CD14-positive monocyte (primary cell): Measurements from ENCODE around the gene LINS1. TPM values are rescaled to one million over a fixed set of nuclear protein-coding genes. Genes with fewer than 3 reads are reported as not detected.
A peak's percentile ranks its signal among the peaks of the same experiment; 100 is the strongest.

Source experiments
- DNase-seq, 3 donors: peaks; one replicate each; pipeline ENCODE4 v3.0.0-alpha.2; 2011 to 2022
- H2AFZ ChIP-seq: 2 replicates; pipeline ENCODE4 v1.6.0; 2012; ENCODE audit warnings: mild to moderate bottlenecking, low read depth, low read length, inconsistent platforms; ENCODE audit not compliant: insufficient read depth, poor library complexity, severe bottlenecking
- H3K27ac ChIP-seq, 2 donors: 1 replicate in 1 of 2; 2 replicates in 1 of 2; pipeline ENCODE4 v1.5.1; 2012 to 2013; ENCODE audit warnings: low read length in 2 of 2, control low read depth in 1 of 2, inconsistent platforms in 1 of 2, low read depth in 1 of 2, mild to moderate bottlenecking in 1 of 2
- H3K27me3 ChIP-seq, 2 donors: one replicate each; pipeline versions ENCODE4 v1.6.0 to v1.6.1; 2011 to 2013; ENCODE audit warnings: low read length in 2 of 2; ENCODE audit not compliant: control insufficient read depth in 2 of 2, insufficient read depth in 2 of 2
- H3K36me3 ChIP-seq, 2 donors: replicated peaks in 1 of 2; 1 replicate in 1 of 2; 2 replicates in 1 of 2; pipeline versions ENCODE4 v1.5.1 to v1.6.1; 2012 to 2013; ENCODE audit warnings: low read length in 2 of 2, control low read depth in 1 of 2, inconsistent platforms in 1 of 2, mild to moderate bottlenecking in 1 of 2; ENCODE audit not compliant: insufficient read depth in 2 of 2, control insufficient read depth in 1 of 2
- H3K4me1 ChIP-seq, 2 donors: 1 replicate in 1 of 2; 2 replicates in 1 of 2; pipeline versions ENCODE4 v1.5.1 to v1.6.1; 2012 to 2013; ENCODE audit warnings: low read length in 2 of 2, control low read depth in 1 of 2, inconsistent platforms in 1 of 2, mild to moderate bottlenecking in 1 of 2, moderate library complexity in 1 of 2; ENCODE audit not compliant: insufficient read depth in 2 of 2, control insufficient read depth in 1 of 2
- H3K4me2 ChIP-seq: replicated peaks from 2 replicates; pipeline ENCODE3; 2012; ENCODE audit warnings: low read length, moderate library complexity, mild to moderate bottlenecking; ENCODE audit not compliant: poor library complexity, severe bottlenecking; ENCODE audit errors: extremely low read depth
- H3K4me3 ChIP-seq, 3 experiments: fragments of 200-600 bp in 1 of 3; sonication (generic) in 1 of 3; replicated peaks in 1 of 3; 1 replicate in 2 of 3; 2 replicates in 1 of 3; pipeline ENCODE4 v1.5.1; 2011 to 2013; ENCODE audit warnings: low read length in 3 of 3, mild to moderate bottlenecking in 3 of 3, control low read depth in 2 of 3, low read depth in 2 of 3, inconsistent platforms in 1 of 3, moderate library complexity in 1 of 3
- H3K79me2 ChIP-seq: 2 replicates; pipeline ENCODE4 v1.6.0; 2012; ENCODE audit warnings: mild to moderate bottlenecking, control low read depth, inconsistent platforms, low read length, moderate library complexity; ENCODE audit not compliant: insufficient read depth
- H3K9ac ChIP-seq: 2 replicates; pipeline ENCODE4 v1.6.0; 2017; ENCODE audit warnings: low read length, mild to moderate bottlenecking; ENCODE audit not compliant: insufficient read depth, poor library complexity, severe bottlenecking
- H3K9me3 ChIP-seq, 2 donors: replicated peaks in 1 of 2; 1 replicate in 1 of 2; 2 replicates in 1 of 2; pipeline versions ENCODE4 v1.5.1 to v1.6.1; 2012 to 2013; ENCODE audit warnings: low read length in 2 of 2, control low read depth in 1 of 2; ENCODE audit not compliant: control insufficient read depth in 1 of 2, insufficient read depth in 1 of 2
- H4K20me1 ChIP-seq: 2 replicates; pipeline ENCODE4 v1.6.0; 2012; ENCODE audit warnings: mild to moderate bottlenecking, low read length, control low read depth, moderate library complexity; ENCODE audit not compliant: insufficient read depth
- H3K27ac Mint-ChIP-seq, 7 donors: one replicate each; pipeline ENCODE4 v1.8.0; 2020; ENCODE audit warnings: mild to moderate bottlenecking in 7 of 7, mixed read lengths in 7 of 7, moderate library complexity in 6 of 7, inconsistent platforms in 2 of 7
- H3K27me3 Mint-ChIP-seq, 3 donors: one replicate each; pipeline ENCODE4 v1.8.0; 2021 to 2022; ENCODE audit warnings: low read depth in 3 of 3, mild to moderate bottlenecking in 3 of 3, mixed read lengths in 3 of 3, moderate library complexity in 3 of 3, inconsistent platforms in 1 of 3
- H3K36me3 Mint-ChIP-seq, 2 donors: one replicate each; pipeline ENCODE4 v1.8.0; 2020; ENCODE audit warnings: mixed read lengths in 2 of 2, inconsistent platforms in 1 of 2, mild to moderate bottlenecking in 1 of 2
- H3K4me1 Mint-ChIP-seq: one replicate; pipeline ENCODE4 v1.8.0; 2020; ENCODE audit warnings: mild to moderate bottlenecking, mixed read lengths
- H3K4me3 Mint-ChIP-seq, 2 donors: one replicate each; pipeline ENCODE4 v1.8.0; 2020; ENCODE audit warnings: mild to moderate bottlenecking in 2 of 2, mixed read lengths in 2 of 2, moderate library complexity in 1 of 2
- H3K9me3 Mint-ChIP-seq, 7 donors: one replicate each; pipeline ENCODE4 v1.8.0; 2020 to 2022; ENCODE audit warnings: mixed read lengths in 7 of 7, mild to moderate bottlenecking in 6 of 7, moderate library complexity in 6 of 7, inconsistent platforms in 2 of 7
- WGBS: methylation state at CpG from one replicate; pipeline ENCODE4 v1.1.5; 2013; ENCODE audit warnings: missing lambda C conversion rate; ENCODE audit not compliant: insufficient coverage; 5-methylcytosine and 5-hydroxymethylcytosine counted together
- intact Hi-C, 2 donors: fragments of 100-400 bp; cut with micrococcal nuclease; formaldehyde crosslinking; loops; one replicate each; pipeline versions ENCODE4 v1.15.0 to v1.15.1; 2023
- polyA plus RNA-seq, 3 donors: library from polyadenylated mRNA; depleted of rRNA in 1 of 3; unstranded in 2 of 3; stranded (reverse) in 1 of 3; fragments of 300-500 nt in 2 of 3; fragments of >200 nt in 1 of 3; fragmentation: Illumina TruSeq in 2 of 3; gene quantifications; 1 replicate in 2 of 3; 2 replicates in 1 of 3; pipeline ENCODE4 v1.2.3, GENCODE V29; 2012 to 2021
- TF ChIP-seq, protein P1 (sequence below): fragments of 200-600 bp; IDR thresholded peaks from one replicate; pipeline ENCODE4 v1.8.0; 2022; ENCODE audit warnings: antibody characterized with exemption, mild to moderate bottlenecking

LINS1 gene
- polyA plus RNA-seq, 3 donors: 4.2 to 8.8 (median 7.6) TPM

DNA sequence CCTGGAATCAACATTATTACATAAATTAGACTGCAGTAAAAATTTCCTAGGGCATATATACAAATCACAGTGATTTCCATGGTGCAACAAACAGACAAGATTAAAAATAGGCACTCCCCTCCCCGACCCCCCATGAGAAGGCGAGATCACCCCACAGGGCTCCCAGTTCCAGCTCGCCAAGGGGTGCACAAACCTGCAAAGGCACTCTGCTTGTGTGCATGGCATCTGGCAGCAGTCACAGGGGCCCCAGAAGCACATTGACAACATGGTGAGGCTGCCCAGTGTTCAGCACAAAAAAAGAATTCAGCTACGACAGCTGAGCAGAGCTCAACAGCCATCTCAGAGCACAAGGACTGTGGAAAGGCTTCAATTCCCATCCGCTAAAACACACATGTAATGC lies 54.0 kb downstream of the LINS1 start:
- H4K20me1 ChIP-seq: no peaks in the 10 kb centered on the region
- H2AFZ ChIP-seq: no peak overlapping the region
- H3K9ac ChIP-seq: no peak overlapping the region
- Mint-ChIP-seq H3K27me3 (peaks cover 31 to 43% (median 42%) of the 10 kb centered on the region in 3 donors), H3K9me3 (peaks cover 3 to 22% (median 16%) of the 10 kb centered on the region in 7 donors), H3K4me1 (peaks cover under 1% of the 10 kb centered on the region), H3K36me3 (no peaks in the 10 kb centered on the region), H3K4me3 (no peak overlapping the region), H3K27ac (no peak overlapping the region)
- TF ChIP-seq, protein P1, sequence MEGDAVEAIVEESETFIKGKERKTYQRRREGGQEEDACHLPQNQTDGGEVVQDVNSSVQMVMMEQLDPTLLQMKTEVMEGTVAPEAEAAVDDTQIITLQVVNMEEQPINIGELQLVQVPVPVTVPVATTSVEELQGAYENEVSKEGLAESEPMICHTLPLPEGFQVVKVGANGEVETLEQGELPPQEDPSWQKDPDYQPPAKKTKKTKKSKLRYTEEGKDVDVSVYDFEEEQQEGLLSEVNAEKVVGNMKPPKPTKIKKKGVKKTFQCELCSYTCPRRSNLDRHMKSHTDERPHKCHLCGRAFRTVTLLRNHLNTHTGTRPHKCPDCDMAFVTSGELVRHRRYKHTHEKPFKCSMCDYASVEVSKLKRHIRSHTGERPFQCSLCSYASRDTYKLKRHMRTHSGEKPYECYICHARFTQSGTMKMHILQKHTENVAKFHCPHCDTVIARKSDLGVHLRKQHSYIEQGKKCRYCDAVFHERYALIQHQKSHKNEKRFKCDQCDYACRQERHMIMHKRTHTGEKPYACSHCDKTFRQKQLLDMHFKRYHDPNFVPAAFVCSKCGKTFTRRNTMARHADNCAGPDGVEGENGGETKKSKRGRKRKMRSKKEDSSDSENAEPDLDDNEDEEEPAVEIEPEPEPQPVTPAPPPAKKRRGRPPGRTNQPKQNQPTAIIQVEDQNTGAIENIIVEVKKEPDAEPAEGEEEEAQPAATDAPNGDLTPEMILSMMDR: no peak
- H3K4me1 ChIP-seq: no peaks in the 10 kb centered on the region
- no peaks in the 10 kb centered on the region for H3K36me3 ChIP-seq
- DNase-seq: no peak
- no peak overlapping the region for H3K4me3 ChIP-seq
- peaks cover 12 to 16% of the 10 kb centered on the region in 2 donors for H3K27me3 ChIP-seq
- H3K79me2 ChIP-seq: no peaks in the 10 kb centered on the region
- WGBS: 85% methylated on average over 5 of the region's 5 CpGs
- no peak overlapping the region for H3K4me2 ChIP-seq
- intact Hi-C loops: no loop called here
- no peak overlapping the region for H3K27ac ChIP-seq
- H3K9me3 ChIP-seq: peaks cover 7 to 11% of the 10 kb centered on the region in 2 donors

DNA sequence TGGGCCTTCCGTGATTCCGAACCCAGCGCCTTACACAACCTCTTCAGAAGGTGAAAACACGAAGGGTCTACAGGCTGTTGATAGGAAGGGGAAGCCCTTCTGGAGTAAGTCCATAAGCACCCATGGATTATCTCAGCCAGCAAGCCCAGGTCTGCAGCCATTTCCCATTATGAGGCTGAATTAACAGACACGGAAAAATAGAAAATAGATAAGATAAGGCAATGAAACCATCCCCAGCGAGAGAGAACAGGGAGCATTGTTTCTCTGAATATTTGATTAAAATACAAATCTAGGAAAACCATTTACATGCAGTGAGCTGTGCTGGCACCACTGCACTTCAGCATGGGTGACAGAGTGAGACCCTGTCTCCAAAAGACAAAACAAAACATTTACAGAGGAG lies 57.0 kb downstream of the LINS1 start:
- Histone ChIP-seq H3K27me3 (peaks cover 20% of the 10 kb centered on the region in 2 donors), H3K4me1 (no peaks in the 10 kb centered on the region), H3K79me2 (no peaks in the 10 kb centered on the region), H3K36me3 (no peaks in the 10 kb centered on the region), H2AFZ (no peak overlapping the region), H3K4me2 (no peak overlapping the region), H3K9me3 (peaks cover 7 to 11% of the 10 kb centered on the region in 2 donors), H3K9ac (no peak overlapping the region), H3K4me3 (no peak overlapping the region), H3K27ac (no peak overlapping the region), H4K20me1 (no peaks in the 10 kb centered on the region)
- Mint-ChIP-seq H3K9me3 (peaks cover 0 to 10% (median 8%) of the 10 kb centered on the region in 7 donors), H3K36me3 (no peaks in the 10 kb centered on the region), H3K27me3 (peaks cover 36 to 53% (median 40%) of the 10 kb centered on the region in 3 donors), H3K27ac (no peak overlapping the region), H3K4me1 (no peaks in the 10 kb centered on the region), H3K4me3 (peak overlapping the region in 1 of 2 donors; percentile 9)
- no peak for DNase-seq
- 100% methylated on average over 1 of the region's 6 CpGs for WGBS
- intact Hi-C loops: no loop called here
- TF ChIP-seq, protein P1: no peak
